ENCODE data around the gene GDPD5. TPM values are rescaled to one million over a fixed set of nuclear protein-coding genes. Genes with fewer than 3 reads are reported as not detected.

The GDPD5 gene
- polyA plus RNA-seq, 5 donors: 17.9 to 31.0 (median 25.6) TPM

GRCh38 chr11:75536786-75537641 is 11.3 kb upstream of the GDPD5 start:
- DNase-seq: no peak

GRCh38 chr11:75535071-75535470 is 9.3 kb upstream of the GDPD5 start:
- DNase-seq: no peak

- DNase-seq: no peak
Measured at GRCh38 chr11:75534259-75535069, 8.7 kb upstream of the GDPD5 start.

- no peak for DNase-seq
Measured at GRCh38 chr11:75533896-75534258, 8.1 kb upstream of the GDPD5 start.

- DNase-seq: peak; percentile 41 to 48
Measured at GRCh38 chr11:75532200-75533048, 6.7 kb upstream of the GDPD5 start.

- DNase-seq: no peak
Measured at GRCh38 chr11:75531325-75531724, 5.6 kb upstream of the GDPD5 start.

GRCh38 chr11:75530577-75530976 is 4.8 kb upstream of the GDPD5 start:
- no peak for DNase-seq

- no peak for DNase-seq
Measured at GRCh38 chr11:75527938-75528735, 2.4 kb upstream of the GDPD5 start.

- DNase-seq: no peak
Measured at GRCh38 chr11:75527130-75527529, 1.4 kb upstream of the GDPD5 start.

- no peak for DNase-seq
Measured at GRCh38 chr11:75526192-75526541, 426 bp upstream of the GDPD5 start.

- DNase-seq: no peak
Measured at GRCh38 chr11:75524665-75525432, 892 bp downstream of the GDPD5 start.

GRCh38 chr11:75523811-75524664 is 1.7 kb downstream of the GDPD5 start:
- DNase-seq: no peak

GRCh38 chr11:75523189-75523588 is 2.6 kb downstream of the GDPD5 start:
- no peak for DNase-seq

- DNase-seq: no peak
Measured at GRCh38 chr11:75522286-75523044, 3.3 kb downstream of the GDPD5 start.

- no peak for DNase-seq
Measured at GRCh38 chr11:75520688-75521087, 5.1 kb downstream of the GDPD5 start.

- no peak for DNase-seq
Measured at GRCh38 chr11:75518771-75519653, 6.7 kb downstream of the GDPD5 start.

GRCh38 chr11:75518204-75518549 is 7.6 kb downstream of the GDPD5 start:
- no peak for DNase-seq

GRCh38 chr11:75516886-75517285 is 8.9 kb downstream of the GDPD5 start:
- DNase-seq: no peak
